B cell (primary cell): ENCODE measurements around the gene GPR143. TPM values are rescaled to one million over a fixed set of nuclear protein-coding genes. Genes with fewer than 3 reads are reported as not detected.

Source experiments
- ATAC-seq: fragments of 200-7000 bp; cut with Tn5 transposase; one replicate; pipeline ENCODE4 v1.10.0; 2021; ENCODE audit warnings: low read depth, mild to moderate bottlenecking, moderate number of reproducible peaks, moderate library complexity
- CTCF ChIA-PET: fragments of 350-600 bp; sonication (Branson Sonifier 250); formaldehyde crosslinking; loops from one replicate; lab custom pipeline; 2021; ENCODE audit warnings: antibody characterized with exemption, inconsistent platforms; lab: Charles Lee
- POLR2A ChIA-PET: fragments of 350-600 bp; sonication (Branson Sonifier 250); formaldehyde crosslinking; loops from one replicate; lab custom pipeline; 2021; ENCODE audit warnings: antibody characterized with exemption; lab: Charles Lee
- DNase-seq: peaks from one replicate; pipeline ENCODE4 v3.0.0; 2013
- H2AFZ ChIP-seq: 2 replicates; pipeline ENCODE4 v1.6.1; 2012; ENCODE audit warnings: mild to moderate bottlenecking, low read depth, low read length; ENCODE audit not compliant: insufficient read depth, poor library complexity, severe bottlenecking
- H3K27ac ChIP-seq, 2 donors: 1 replicate in 1 of 2; 2 replicates in 1 of 2; pipeline ENCODE4 v1.5.1; 2012 to 2013; ENCODE audit warnings: low read length in 2 of 2, mild to moderate bottlenecking in 2 of 2, moderate library complexity in 1 of 2
- H3K27me3 ChIP-seq, 4 experiments: fragments of 200-600 bp in 1 of 4; sonication (generic) in 1 of 4; replicated peaks in 1 of 4; 1 replicate in 2 of 4; 2 replicates in 2 of 4; pipeline versions ENCODE4 v1.6.1 to v1.7.0; 2013 to 2016; ENCODE audit warnings: low read length in 3 of 4, mild to moderate bottlenecking in 2 of 4, mixed read lengths in 1 of 4, moderate library complexity in 1 of 4; ENCODE audit not compliant: insufficient read depth in 4 of 4, control insufficient read depth in 3 of 4; ENCODE audit errors: control extremely low read depth in 1 of 4
- H3K36me3 ChIP-seq, 2 experiments: replicated peaks in 1 of 2; 1 replicate in 1 of 2; 2 replicates in 1 of 2; pipeline versions ENCODE4 v1.6.1 to v1.7.1; 2013; ENCODE audit warnings: low read length in 1 of 2; ENCODE audit not compliant: insufficient read depth in 2 of 2, control insufficient read depth in 1 of 2; ENCODE audit errors: control extremely low read depth in 1 of 2, extremely low read depth in 1 of 2
- H3K4me1 ChIP-seq, 2 donors: fragments of 200-600 bp in 1 of 2; sonication (generic) in 1 of 2; 1 replicate in 1 of 2; 2 replicates in 1 of 2; pipeline versions ENCODE4 v1.5.1 to v1.6.1; 2013 to 2017; ENCODE audit warnings: low read length in 2 of 2; ENCODE audit not compliant: control insufficient read depth in 2 of 2, insufficient read depth in 2 of 2
- H3K4me2 ChIP-seq: replicated peaks from 2 replicates; pipeline ENCODE3; 2012; ENCODE audit warnings: mild to moderate bottlenecking, low read depth, low read length; ENCODE audit not compliant: poor library complexity, severe bottlenecking
- H3K4me3 ChIP-seq, 5 experiments: fragments of 200-600 bp in 1 of 5; sonication (generic) in 1 of 5; 1 replicate in 3 of 5; 2 replicates in 2 of 5; pipeline versions ENCODE4 v1.5.1 to v1.7.0; 2011 to 2016; ENCODE audit warnings: low read length in 4 of 5, mild to moderate bottlenecking in 4 of 5, low read depth in 2 of 5, control low read depth in 1 of 5, moderate library complexity in 1 of 5; ENCODE audit not compliant: insufficient read depth in 1 of 5; ENCODE audit errors: control extremely low read depth in 1 of 5, extremely low read depth in 1 of 5
- H3K79me2 ChIP-seq: fragments of 200-600 bp; sonication (generic); one replicate; pipeline ENCODE4 v1.6.0; 2016; ENCODE audit warnings: low read length; ENCODE audit not compliant: control insufficient read depth, insufficient read depth
- H3K9ac ChIP-seq: fragments of 200-600 bp; sonication (generic); 2 replicates; pipeline ENCODE4 v1.6.1; 2017; ENCODE audit warnings: mild to moderate bottlenecking, low read length, moderate library complexity
- H3K9me3 ChIP-seq, 3 donors: one replicate each; pipeline versions ENCODE4 v1.6.1 to v1.7.1; 2013; ENCODE audit warnings: low read length in 2 of 3; ENCODE audit not compliant: control insufficient read depth in 2 of 3, insufficient read depth in 1 of 3; ENCODE audit errors: control extremely low read depth in 1 of 3
- H4K20me1 ChIP-seq: 2 replicates; pipeline ENCODE4 v1.6.0; 2012; ENCODE audit warnings: mild to moderate bottlenecking, low read length; ENCODE audit not compliant: insufficient read depth, control insufficient read depth, poor library complexity, severe bottlenecking
- H3K27ac Mint-ChIP-seq: one replicate; pipeline ENCODE4 v1.8.0; 2021; ENCODE audit warnings: mixed read lengths
- H3K27me3 Mint-ChIP-seq: one replicate; pipeline ENCODE4 v1.8.0; 2021; ENCODE audit warnings: mixed read lengths
- H3K4me1 Mint-ChIP-seq: one replicate; pipeline ENCODE4 v1.8.0; 2021; ENCODE audit warnings: mixed read lengths
- H3K4me3 Mint-ChIP-seq: one replicate; pipeline ENCODE4 v1.8.0; 2021; ENCODE audit warnings: mixed read lengths
- H3K9me3 Mint-ChIP-seq: one replicate; pipeline ENCODE4 v1.8.0; 2022; ENCODE audit warnings: mixed read lengths; ENCODE audit not compliant: insufficient read depth
- CTCF ChIP-seq: fragments of 200-600 bp; IDR thresholded peaks from one replicate; pipeline ENCODE4 v1.8.0; 2022; ENCODE audit warnings: antibody characterized with exemption, mild to moderate bottlenecking
- EZH2 ChIP-seq: IDR thresholded peaks from 2 replicates; pipeline ENCODE4 v1.6.1; 2012; ENCODE audit warnings: borderline replicate concordance, low read depth, mild to moderate bottlenecking, moderate library complexity, low read length; ENCODE audit not compliant: insufficient read depth, poor library complexity, severe bottlenecking
- WGBS: methylation state at CpG from one replicate; pipeline ENCODE4 v1.1.5; 2013; ENCODE audit warnings: missing lambda C conversion rate; ENCODE audit not compliant: insufficient coverage; 5-methylcytosine and 5-hydroxymethylcytosine counted together
- intact Hi-C: fragments of 100-400 bp; cut with micrococcal nuclease; formaldehyde crosslinking; loops from one replicate; pipeline ENCODE4 v1.10.0; 2022
- polyA plus RNA-seq: library from polyadenylated mRNA; depleted of rRNA; stranded (reverse); fragments of >200 nt; gene quantifications from 2 replicates; pipeline ENCODE4 v1.2.3, GENCODE V29; 2012
- total RNA-seq, 2 donors: library from RNA; stranded (reverse); fragments of 120-200 nt in 1 of 2; gene quantifications; 1 replicate in 1 of 2; 2 replicates in 1 of 2; pipeline versions ENCODE4 v1.2.3 to v1.2.4, GENCODE V29; 2013 to 2022

The GPR143 gene
- total and polyA plus RNA-seq, 2 donors (not counting 1 experiment from before 2014, with no cell fraction given), result not detected

GRCh38 chrX:9724711-9725110 lies 40.9 kb downstream of the GPR143 start:
- peaks cover 0 to 38% (median 12%) of the 10 kb centered on the region in 3 donors for H3K9me3 ChIP-seq
- ATAC-seq (no peak), DNase-seq (no peak)
- no peaks in the 10 kb centered on the region for H3K79me2 ChIP-seq
- H3K4me2 ChIP-seq, result no peak overlapping the region
- H3K27ac ChIP-seq, result no peak overlapping the region
- TF ChIP-seq EZH2 (no peak), CTCF (no peak)
- H3K4me1 ChIP-seq, result no peaks in the 10 kb centered on the region
- intact Hi-C loops, result no loop called here
- Mint-ChIP-seq H3K9me3 (peaks cover 11% of the 10 kb centered on the region), H3K4me1 (no peaks in the 10 kb centered on the region), H3K4me3 (no peak overlapping the region), H3K27me3 (no peaks in the 10 kb centered on the region), H3K27ac (no peak overlapping the region)
- no peaks in the 10 kb centered on the region for H3K27me3 ChIP-seq
- no peaks in the 10 kb centered on the region for H4K20me1 ChIP-seq
- H2AFZ ChIP-seq, result no peak overlapping the region
- no peaks in the 10 kb centered on the region for H3K36me3 ChIP-seq
- ChIA-PET CTCF (no interaction called here), POLR2A (no interaction called here)
- no peak overlapping the region for H3K4me3 ChIP-seq
- H3K9ac ChIP-seq, result no peak overlapping the region
- WGBS, result no CpG with 5 or more reads among the region's 2 CpGs

- no peaks in the 10 kb centered on the region for H3K79me2 ChIP-seq
- peaks cover 0 to 23% of the 10 kb centered on the region in 2 experiments for H3K36me3 ChIP-seq
- no peak for ATAC-seq
- peaks cover 5% of the 10 kb centered on the region for H3K9me3 Mint-ChIP-seq
- H3K27me3 Mint-ChIP-seq, result no peaks in the 10 kb centered on the region
- POLR2A ChIA-PET, result no interaction called here
- no peak overlapping the region for H2AFZ ChIP-seq
- H3K4me3 Mint-ChIP-seq, result no peak overlapping the region
- no peaks in the 10 kb centered on the region for H4K20me1 ChIP-seq
- no peaks in the 10 kb centered on the region for H3K4me1 ChIP-seq
- WGBS, result 95% methylated on average over 13 of the region's 21 CpGs
- H3K4me1 Mint-ChIP-seq, result no peaks in the 10 kb centered on the region
- H3K27me3 ChIP-seq, result no peaks in the 10 kb centered on the region
- H3K4me2 ChIP-seq, result no peak overlapping the region
- no peak overlapping the region for H3K27ac Mint-ChIP-seq
- H3K9me3 ChIP-seq, result peaks cover 0 to 8% (median 0%) of the 10 kb centered on the region in 3 donors
- no peak for TF ChIP-seq EZH2
- TF ChIP-seq CTCF, result no peak
- H3K27ac ChIP-seq, result no peak overlapping the region
- CTCF ChIA-PET, result no interaction called here
- H3K9ac ChIP-seq, result no peak overlapping the region
- no peak for DNase-seq
- intact Hi-C loops, result no loop called here
- no peak overlapping the region for H3K4me3 ChIP-seq
These were observed 48.3 kb downstream of the GPR143 start for GRCh38 chrX:9717376-9717775.
